ENCODE data around the gene EPHA2. TPM values are rescaled to one million over a fixed set of nuclear protein-coding genes. Genes with fewer than 3 reads are reported as not detected.

EPHA2 gene
- total and polyA plus RNA-seq, 2 donors (not counting 3 experiments of a cell fraction or from before 2014, with no cell fraction given), result 141 to 147 TPM

DNA sequence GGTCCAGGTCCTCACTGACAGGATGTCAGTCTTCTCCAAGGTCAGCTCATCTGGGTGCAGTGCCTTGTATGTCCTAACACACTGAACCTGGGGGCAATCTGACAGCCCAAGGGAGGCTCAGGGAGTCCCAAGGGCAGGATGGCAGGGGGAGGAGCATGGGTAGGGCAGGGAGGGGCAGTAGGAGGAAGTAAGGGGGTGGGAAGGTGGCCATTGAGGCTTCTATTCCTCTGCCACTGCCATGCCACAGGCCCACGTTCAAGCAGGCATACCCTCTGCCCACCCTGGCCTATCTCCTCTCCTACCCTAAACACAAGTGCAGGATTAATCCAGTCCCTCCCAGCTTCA is 43.3 kb upstream of the EPHA2 start:
- FAIRE-seq (no peak), DNase-seq (ENCODE audit: low read depth, low spot score) (no peak)
- no peaks in the 10 kb centered on the region for H4K20me1 ChIP-seq (replicated peaks; ENCODE audit: control insufficient read depth, extremely low read depth, insufficient read depth, low read length)
- intact Hi-C loops (cut with micrococcal nuclease), result no loop called here
- no peaks in the 10 kb centered on the region for H3K27me3 ChIP-seq (ENCODE audit: control insufficient read depth in 2 of 2, insufficient read depth in 2 of 2, low read length in 2 of 2)
- H3K4me2 ChIP-seq (ENCODE audit: insufficient read depth, low read length), result no peak overlapping the region
- POLR2A ChIA-PET, result no interaction called here
- no peak for TF ChIP-seq GATA2 (IDR thresholded peaks at IDR 0.05; ENCODE audit: insufficient read depth, insufficient read length, low read depth, low read length)
- TF ChIP-seq POLR2A (IDR thresholded peaks at IDR 0.05; ENCODE audit: low read depth, low read length), result no peak
- no peak for TF ChIP-seq FOS (IDR thresholded peaks at IDR 0.05; ENCODE audit: borderline replicate concordance, insufficient read depth, low read length)
- no peak for TF ChIP-seq EZH2 (IDR thresholded peaks at IDR 0.05; ENCODE audit: borderline replicate concordance, low read depth, low read length, severe bottlenecking)
- no peak for TF ChIP-seq MYC (IDR thresholded peaks at IDR 0.05; ENCODE audit: low read depth, low read length)
- TF ChIP-seq POLR2AphosphoS5 (IDR thresholded peaks at IDR 0.05; ENCODE audit: insufficient read depth, low read depth, low read length), result no peak
- TF ChIP-seq JUN (IDR thresholded peaks at IDR 0.05; ENCODE audit: borderline replicate concordance, insufficient read depth, insufficient read length, low read depth), result no peak
- TF ChIP-seq, protein P1, sequence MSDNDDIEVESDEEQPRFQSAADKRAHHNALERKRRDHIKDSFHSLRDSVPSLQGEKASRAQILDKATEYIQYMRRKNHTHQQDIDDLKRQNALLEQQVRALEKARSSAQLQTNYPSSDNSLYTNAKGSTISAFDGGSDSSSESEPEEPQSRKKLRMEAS (IDR thresholded peaks at IDR 0.05; ENCODE audit: insufficient read depth, insufficient read length), result no peak
- TF ChIP-seq, protein P2, sequence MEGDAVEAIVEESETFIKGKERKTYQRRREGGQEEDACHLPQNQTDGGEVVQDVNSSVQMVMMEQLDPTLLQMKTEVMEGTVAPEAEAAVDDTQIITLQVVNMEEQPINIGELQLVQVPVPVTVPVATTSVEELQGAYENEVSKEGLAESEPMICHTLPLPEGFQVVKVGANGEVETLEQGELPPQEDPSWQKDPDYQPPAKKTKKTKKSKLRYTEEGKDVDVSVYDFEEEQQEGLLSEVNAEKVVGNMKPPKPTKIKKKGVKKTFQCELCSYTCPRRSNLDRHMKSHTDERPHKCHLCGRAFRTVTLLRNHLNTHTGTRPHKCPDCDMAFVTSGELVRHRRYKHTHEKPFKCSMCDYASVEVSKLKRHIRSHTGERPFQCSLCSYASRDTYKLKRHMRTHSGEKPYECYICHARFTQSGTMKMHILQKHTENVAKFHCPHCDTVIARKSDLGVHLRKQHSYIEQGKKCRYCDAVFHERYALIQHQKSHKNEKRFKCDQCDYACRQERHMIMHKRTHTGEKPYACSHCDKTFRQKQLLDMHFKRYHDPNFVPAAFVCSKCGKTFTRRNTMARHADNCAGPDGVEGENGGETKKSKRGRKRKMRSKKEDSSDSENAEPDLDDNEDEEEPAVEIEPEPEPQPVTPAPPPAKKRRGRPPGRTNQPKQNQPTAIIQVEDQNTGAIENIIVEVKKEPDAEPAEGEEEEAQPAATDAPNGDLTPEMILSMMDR (IDR thresholded peaks at IDR 0.05; ENCODE audit: extremely low read depth in 1 of 2, insufficient read depth in 1 of 2, low read depth in 1 of 2, low read length in 2 of 2), result no peak
- no peaks in the 10 kb centered on the region for H3K9me3 ChIP-seq (replicated peaks; ENCODE audit: control insufficient read depth, insufficient read depth, low read length)
- H3K9me1 ChIP-seq (replicated peaks; ENCODE audit: control insufficient read depth, extremely low read depth, insufficient read depth, low read length), result no peaks in the 10 kb centered on the region
- no peak overlapping the region for H3K27ac ChIP-seq (ENCODE audit: insufficient read depth, low read depth, low read length)
- CTCF ChIA-PET, result interaction anchor here (1.3 to 2.1 kb wide), 2 partner anchors 8 to 117 kb away, joined by 3 to 10 read pairs; no protein-coding TSS in a partner anchor
- no peak overlapping the region for H2AFZ ChIP-seq (ENCODE audit: low read depth, low read length)
- dilution Hi-C loops (cut with MboI; ENCODE audit: extremely low pct_ligation_motif_present, low sequenced_read_pairs), result no loop called here
- no peak overlapping the region for H3K4me3 ChIP-seq (replicated peaks in 1 of 3; ENCODE audit: insufficient read depth in 1 of 3, low read depth in 1 of 3, low read length in 3 of 3)
- no peaks in the 10 kb centered on the region for H3K79me2 ChIP-seq (ENCODE audit: control insufficient read depth, insufficient read depth, low read length)
- H3K4me1 ChIP-seq (ENCODE audit: control insufficient read depth, extremely low read depth, insufficient read depth, low read length), result no peaks in the 10 kb centered on the region
- no peaks in the 10 kb centered on the region for H3K36me3 ChIP-seq (ENCODE audit: control insufficient read depth in 2 of 2, extremely low read depth in 1 of 2, insufficient read depth in 2 of 2, low read length in 2 of 2)
- H3K9ac ChIP-seq (replicated peaks; ENCODE audit: extremely low read depth, insufficient read depth, low read length), result no peak overlapping the region
- no TSS peak for BruUV-seq (replicated peaks)

Data from endothelial cell of umbilical vein (primary cell).